ENCODE measurements around the gene ARPC5L. TPM values are rescaled to one million over a fixed set of nuclear protein-coding genes. Genes with fewer than 3 reads are reported as not detected.

Gene ARPC5L
- total and polyA plus RNA-seq, 2 of the 8 experiments (the other 6 are each of a cell fraction or from before 2014, with no cell fraction given) = 34.1 to 50.6 TPM

GRCh38 chr9:124846969-124847368 lies 15.0 kb upstream of the ARPC5L start (continued):
- TF ChIP-seq USF2 (IDR thresholded peaks at IDR 0.05; ENCODE audit: low read length) (no peak), SIN3A (conservative IDR thresholded peaks at IDR 0.05 in 1 of 2, IDR thresholded peaks at IDR 0.05 in 1 of 2; ENCODE audit: low read depth in 1 of 2, low read length in 2 of 2) (no peak), ASH2L (IDR thresholded peaks at IDR 0.05; ENCODE audit: low read length) (no peak)

All from H1 (cell line).